T-cell (primary cell): Measurements from ENCODE around the gene LMO7. TPM values are rescaled to one million over a fixed set of nuclear protein-coding genes. Genes with fewer than 3 reads are reported as not detected.

Experiments
- ATAC-seq, 4 experiments: fragments of 200-7000 bp in 3 of 4; fragments of 150-1000 bp in 1 of 4; cut with Tn5 transposase; replicated peaks in 1 of 4; 1 replicate in 3 of 4; 2 replicates in 1 of 4; pipeline ENCODE4 v1.10.0; 2021; ENCODE audit warnings: moderate library complexity in 3 of 4, mild to moderate bottlenecking in 2 of 4, moderate number of reproducible peaks in 1 of 4
- CTCF ChIA-PET, 2 donors: fragments of 300-600 bp; sonication (Branson Sonifier 250); formaldehyde crosslinking; loops; one replicate each; lab custom pipeline; 2022; ENCODE audit warnings: antibody characterized with exemption in 2 of 2; lab: Charles Lee
- POLR2A ChIA-PET, 2 donors: fragments of 300-600 bp; sonication (Branson Sonifier 250); formaldehyde crosslinking; loops; one replicate each; lab custom pipeline; 2022; ENCODE audit warnings: antibody characterized with exemption in 2 of 2; lab: Charles Lee
- DNase-seq, 35 experiments: peaks; one replicate each; pipeline versions ENCODE4 v3.0.0 to v3.0.0-alpha.2; 2013 to 2023
- H3K27ac ChIP-seq: one replicate; pipeline ENCODE4 v1.5.1; 2013; ENCODE audit warnings: low read length
- H3K27me3 ChIP-seq, 2 experiments: replicated peaks in 1 of 2; 1 replicate in 1 of 2; 2 replicates in 1 of 2; pipeline versions ENCODE4 v1.6.1 to v1.7.0; 2013; ENCODE audit warnings: low read length in 1 of 2, mixed read lengths in 1 of 2; ENCODE audit not compliant: control insufficient read depth in 2 of 2, insufficient read depth in 2 of 2; ENCODE audit errors: extremely low read depth in 1 of 2
- H3K36me3 ChIP-seq, 2 donors: 1 replicate in 1 of 2; 2 replicates in 1 of 2; pipeline versions ENCODE4 v1.6.1 to v1.7.0; 2013; ENCODE audit warnings: low read length in 1 of 2; ENCODE audit not compliant: control insufficient read depth in 2 of 2, insufficient read depth in 1 of 2; ENCODE audit errors: extremely low read depth in 1 of 2
- H3K4me1 ChIP-seq, 2 experiments: 1 replicate in 1 of 2; 2 replicates in 1 of 2; pipeline versions ENCODE4 v1.6.1 to v1.7.0; 2013; ENCODE audit warnings: low read length in 2 of 2, mixed read lengths in 1 of 2; ENCODE audit not compliant: insufficient read depth in 2 of 2, control insufficient read depth in 1 of 2; ENCODE audit errors: extremely low read depth in 1 of 2
- H3K4me3 ChIP-seq, 2 donors: 1 replicate in 1 of 2; 2 replicates in 1 of 2; pipeline versions ENCODE4 v1.5.1 to v1.7.0; 2013; ENCODE audit warnings: mild to moderate bottlenecking in 2 of 2, low read length in 1 of 2, moderate library complexity in 1 of 2; ENCODE audit not compliant: control insufficient read depth in 1 of 2; ENCODE audit errors: extremely low read depth in 1 of 2
- H3K9me3 ChIP-seq: 2 replicates; pipeline ENCODE4 v1.7.0; 2013
- H3K27ac Mint-ChIP-seq, 2 donors: one replicate each; pipeline ENCODE4 v1.8.0; 2020 to 2021; ENCODE audit warnings: mild to moderate bottlenecking in 2 of 2, mixed read lengths in 2 of 2
- H3K27me3 Mint-ChIP-seq, 2 donors: one replicate each; pipeline ENCODE4 v1.8.0; 2021 to 2022; ENCODE audit warnings: mixed read lengths in 2 of 2
- H3K36me3 Mint-ChIP-seq: one replicate; pipeline ENCODE4 v1.8.0; 2021; ENCODE audit warnings: mixed read lengths
- H3K4me1 Mint-ChIP-seq, 3 donors: one replicate each; pipeline ENCODE4 v1.8.0; 2020 to 2022; ENCODE audit warnings: mixed read lengths in 3 of 3, mild to moderate bottlenecking in 1 of 3
- H3K4me3 Mint-ChIP-seq, 3 donors: one replicate each; pipeline ENCODE4 v1.8.0; 2020 to 2022; ENCODE audit warnings: mild to moderate bottlenecking in 3 of 3, mixed read lengths in 3 of 3, moderate library complexity in 3 of 3
- H3K9me3 Mint-ChIP-seq, 3 donors: one replicate each; pipeline ENCODE4 v1.8.0; 2020 to 2022; ENCODE audit warnings: mixed read lengths in 3 of 3
- WGBS: methylation state at CpG from one replicate; pipeline ENCODE4 v1.1.5; 2013; ENCODE audit warnings: missing lambda C conversion rate; ENCODE audit not compliant: insufficient coverage; 5-methylcytosine and 5-hydroxymethylcytosine counted together
- total RNA-seq, 35 experiments: library from RNA in 6 of 35; stranded (reverse) in 6 of 35; fragments of 120-200 nt in 1 of 35; gene quantifications; one replicate each; pipeline versions ENCODE4 v1.2.1 to v1.2.4 and lab custom pipeline; 2013 to 2026

LMO7 gene
- total RNA-seq, 5 donors from 2014 or later (not counting 1 experiment from before 2014, with no cell fraction given): 22.6 to 46.8 (median 34.0) TPM

GRCh38 chr13:75901501-75901900, 265.4 kb downstream of the LMO7 start:
- 100% methylated on average over 1 of the region's 2 CpGs for WGBS
- Mint-ChIP-seq H3K4me3 (no peak overlapping the region), H3K4me1 (no peaks in the 10 kb centered on the region), H3K27me3 (peaks cover 7 to 22% of the 10 kb centered on the region in 2 donors), H3K27ac (no peak overlapping the region), H3K9me3 (no peaks in the 10 kb centered on the region), H3K36me3 (no peaks in the 10 kb centered on the region)
- Histone ChIP-seq H3K36me3 (no peaks in the 10 kb centered on the region), H3K4me3 (no peak overlapping the region), H3K27ac (no peak overlapping the region), H3K27me3 (peaks cover 0 to 2% of the 10 kb centered on the region in 2 experiments), H3K4me1 (no peaks in the 10 kb centered on the region), H3K9me3 (no peaks in the 10 kb centered on the region)
- POLR2A ChIA-PET: no interaction called here
- CTCF ChIA-PET: interaction anchor here in 1 of 2 donors (0.9 kb wide), 1 partner anchor 31 kb away, joined by 3 read pairs; no protein-coding TSS in a partner anchor
- DNase-seq: no peak
- no peak for ATAC-seq

- Histone ChIP-seq H3K27me3 (peaks cover 0 to 3% of the 10 kb centered on the region in 2 experiments), H3K27ac (no peak overlapping the region), H3K4me3 (no peak overlapping the region), H3K4me1 (no peaks in the 10 kb centered on the region), H3K9me3 (no peaks in the 10 kb centered on the region), H3K36me3 (no peaks in the 10 kb centered on the region)
- Mint-ChIP-seq H3K36me3 (no peaks in the 10 kb centered on the region), H3K4me3 (no peak overlapping the region), H3K9me3 (no peaks in the 10 kb centered on the region), H3K4me1 (no peaks in the 10 kb centered on the region), H3K27me3 (peaks cover 15 to 18% of the 10 kb centered on the region in 2 donors), H3K27ac (no peak overlapping the region)
- DNase-seq (no peak), ATAC-seq (no peak)
- 75% methylated on average over 1 of the region's 8 CpGs for WGBS
- CTCF ChIA-PET: interaction anchor here (0.5 to 0.9 kb wide), 2 partner anchors 32 to 82 kb away, joined by 3 read pairs; no protein-coding TSS in a partner anchor
- POLR2A ChIA-PET: no interaction called here
These were observed 266.3 kb downstream of the LMO7 start for GRCh38 chr13:75902166-75903104.

GRCh38 chr13:75904012-75904411, 267.9 kb downstream of the LMO7 start:
- Mint-ChIP-seq H3K9me3 (no peaks in the 10 kb centered on the region), H3K36me3 (no peaks in the 10 kb centered on the region), H3K4me1 (no peaks in the 10 kb centered on the region), H3K27ac (no peak overlapping the region), H3K27me3 (peaks cover 15 to 18% of the 10 kb centered on the region in 2 donors), H3K4me3 (no peak overlapping the region)
- H3K4me1 ChIP-seq: no peaks in the 10 kb centered on the region
- H3K27ac ChIP-seq: no peak overlapping the region
- DNase-seq (no peak), ATAC-seq (no peak)
- CTCF ChIA-PET: interaction anchor here in 1 of 2 donors (0.7 kb wide), 1 partner anchor 30 kb away, joined by 4 read pairs; no protein-coding TSS in a partner anchor
- no peak overlapping the region for H3K4me3 ChIP-seq
- no peaks in the 10 kb centered on the region for H3K9me3 ChIP-seq
- H3K36me3 ChIP-seq: no peaks in the 10 kb centered on the region
- no CpG with 5 or more reads among the region's 2 CpGs for WGBS
- POLR2A ChIA-PET: no interaction called here
- H3K27me3 ChIP-seq: peaks cover 0 to 3% of the 10 kb centered on the region in 2 experiments

- H3K27ac ChIP-seq: no peak overlapping the region
- ChIA-PET CTCF (interaction anchor here in 1 of 2 donors (0.6 kb wide), 1 partner anchor 32 kb away, joined by 5 read pairs; no protein-coding TSS in a partner anchor), POLR2A (no interaction called here)
- H3K4me3 Mint-ChIP-seq: no peak overlapping the region
- no peaks in the 10 kb centered on the region for H3K4me1 ChIP-seq
- ATAC-seq: no peak
- no peaks in the 10 kb centered on the region for H3K9me3 ChIP-seq
- H3K27me3 Mint-ChIP-seq: peaks cover 13% of the 10 kb centered on the region in 2 donors
- 100% methylated on average over 1 of the region's 5 CpGs for WGBS
- no peaks in the 10 kb centered on the region for H3K36me3 ChIP-seq
- H3K4me1 Mint-ChIP-seq: no peaks in the 10 kb centered on the region
- H3K27me3 ChIP-seq: peaks cover 0 to 3% of the 10 kb centered on the region in 2 experiments
- H3K9me3 Mint-ChIP-seq: no peaks in the 10 kb centered on the region
- no peak overlapping the region for H3K4me3 ChIP-seq
- H3K36me3 Mint-ChIP-seq: no peaks in the 10 kb centered on the region
- DNase-seq: no peak
- H3K27ac Mint-ChIP-seq: no peak overlapping the region
These were observed 270.2 kb downstream of the LMO7 start for GRCh38 chr13:75906315-75906714.

- Mint-ChIP-seq H3K27ac (no peak overlapping the region), H3K4me1 (no peaks in the 10 kb centered on the region), H3K9me3 (no peaks in the 10 kb centered on the region), H3K36me3 (no peaks in the 10 kb centered on the region), H3K4me3 (no peak overlapping the region), H3K27me3 (peaks cover 13 to 15% of the 10 kb centered on the region in 2 donors)
- no peaks in the 10 kb centered on the region for H3K4me1 ChIP-seq
- no peak overlapping the region for H3K4me3 ChIP-seq
- H3K27ac ChIP-seq: no peak overlapping the region
- peaks cover 0 to 3% of the 10 kb centered on the region in 2 experiments for H3K27me3 ChIP-seq
- CTCF ChIA-PET: no interaction called here
- ATAC-seq (no peak), DNase-seq (no peak)
- 62% methylated on average over 2 of the region's 5 CpGs for WGBS
- POLR2A ChIA-PET: no interaction called here
- no peaks in the 10 kb centered on the region for H3K9me3 ChIP-seq
- no peaks in the 10 kb centered on the region for H3K36me3 ChIP-seq
These were observed 270.9 kb downstream of the LMO7 start for GRCh38 chr13:75907044-75907443.

GRCh38 chr13:75908141-75908540, 272.0 kb downstream of the LMO7 start:
- no peak overlapping the region for H3K4me3 Mint-ChIP-seq
- DNase-seq: no peak
- ATAC-seq: no peak
- H3K27ac ChIP-seq: no peak overlapping the region
- no peak overlapping the region for H3K27ac Mint-ChIP-seq
- no peaks in the 10 kb centered on the region for H3K36me3 Mint-ChIP-seq
- peaks cover 13 to 15% of the 10 kb centered on the region in 2 donors for H3K27me3 Mint-ChIP-seq
- H3K27me3 ChIP-seq: peaks cover 0 to 3% of the 10 kb centered on the region in 2 experiments
- ChIA-PET CTCF (no interaction called here), POLR2A (no interaction called here)
- no peaks in the 10 kb centered on the region for H3K9me3 ChIP-seq
- H3K9me3 Mint-ChIP-seq: no peaks in the 10 kb centered on the region
- WGBS: no CpG with 5 or more reads among the region's 4 CpGs
- no peak overlapping the region for H3K4me3 ChIP-seq
- no peaks in the 10 kb centered on the region for H3K4me1 Mint-ChIP-seq
- H3K36me3 ChIP-seq: no peaks in the 10 kb centered on the region
- no peaks in the 10 kb centered on the region for H3K4me1 ChIP-seq
